HEK293T (cell line): ENCODE results near the gene BMF.

Source experiments
- ELF4 ChIP-seq: fragments of 450-650 bp; IDR thresholded peaks from 2 replicates; pipeline ENCODE4 v1.6.1; 2017; ENCODE audit warnings: antibody characterized with exemption
- PKNOX1 ChIP-seq: fragments of 450-650 bp; IDR thresholded peaks from 2 replicates; pipeline ENCODE4 v1.6.1; 2016

GRCh38 chr15:40064231-40064894, 44.3 kb downstream of the BMF start:
- no peak for TF ChIP-seq ELF4
- TF ChIP-seq PKNOX1, result no peak
